ENCODE data around the gene ITGA11.

- no peak for TF ChIP-seq CTCF (IDR thresholded peaks at IDR 0.05)
- no peak for TF ChIP-seq EZH2 (IDR thresholded peaks at IDR 0.05; ENCODE audit: borderline replicate concordance, insufficient read depth, low read depth, low read length, poor library complexity, severe bottlenecking)
Observed at GRCh38 chr15:68340726-68341671, 91.0 kb downstream of the ITGA11 start.
